GM23248 (cell line): ENCODE data around the gene DCAF5.

ENCODE experiments used
- EZH2 ChIP-seq: fragments of 200-600 bp; sonication (generic); IDR thresholded peaks from 2 replicates; pipeline ENCODE4 v1.6.1; 2018; ENCODE audit warnings: antibody characterized with exemption, mild to moderate bottlenecking; ENCODE audit not compliant: insufficient read depth, poor library complexity, severe bottlenecking
- EZH2phosphoT487 ChIP-seq: fragments of 200-600 bp; sonication (generic); IDR thresholded peaks from 2 replicates; pipeline ENCODE4 v1.6.1; 2018; ENCODE audit warnings: antibody characterized with exemption, moderate library complexity, mild to moderate bottlenecking, low read depth; ENCODE audit not compliant: insufficient read depth

GRCh38 chr14:69008421-69008884 is 144.5 kb downstream of the DCAF5 start:
- no peak for TF ChIP-seq EZH2phosphoT487
- TF ChIP-seq EZH2, result no peak
